Hepatocyte (in vitro differentiated cells): ENCODE results near the gene DNAH6.

Experiments used
- CTCF ChIP-seq: fragments of 200-600 bp; sonication (generic); IDR thresholded peaks from 2 replicates; pipeline ENCODE4 v1.5.1; 2016; ENCODE audit warnings: antibody characterized with exemption, mild to moderate bottlenecking; ENCODE audit not compliant: poor library complexity
- EZH2 ChIP-seq: fragments of 200-600 bp; sonication (generic); IDR thresholded peaks from 2 replicates; pipeline ENCODE4 v1.6.1; 2016; ENCODE audit warnings: antibody characterized with exemption, mild to moderate bottlenecking, borderline replicate concordance

GRCh38 chr2:84486441-84487115 lies 29.7 kb upstream of the DNAH6 start:
- TF ChIP-seq CTCF, result no peak
- TF ChIP-seq EZH2, result no peak
